LNCaP clone FGC (cell line): ENCODE measurements around the gene RAB1B.

Source experiments
- DNase-seq: peaks from one replicate; pipeline ENCODE4 v3.0.0-alpha.2; 2011; ENCODE audit warnings: low read depth
- H3K4me3 ChIP-seq: 2 replicates; pipeline ENCODE4 v1.5.1; 2011; ENCODE audit warnings: mild to moderate bottlenecking, low read depth, low read length, control low read depth
- TF ChIP-seq, protein P1 (sequence below): IDR thresholded peaks from 2 replicates; pipeline ENCODE4 v1.5.1; 2012; ENCODE audit warnings: mild to moderate bottlenecking; ENCODE audit not compliant: control insufficient read depth, insufficient read depth; ENCODE audit errors: extremely low read depth

Gene RAB1B

DNA sequence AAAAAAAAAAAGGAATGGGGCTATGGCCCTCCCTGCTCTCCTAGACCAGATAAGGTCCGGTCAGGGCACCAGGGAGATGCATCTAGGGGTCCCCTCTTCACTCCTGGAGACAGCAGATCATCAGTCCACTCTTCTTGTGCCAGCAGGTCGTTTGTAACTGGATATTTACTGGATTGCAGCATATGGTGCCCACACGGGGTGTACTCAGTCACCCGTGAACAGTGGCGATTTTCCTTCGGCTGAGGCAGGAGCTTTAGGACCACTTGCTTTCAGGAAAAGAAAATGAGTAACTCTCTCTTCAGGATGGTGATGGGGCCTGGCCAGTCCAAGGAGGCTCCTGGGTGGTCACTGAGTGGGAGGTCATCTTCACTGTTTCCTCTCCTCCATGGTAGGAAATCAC is 38.3 kb upstream of the RAB1B start:
- TF ChIP-seq, protein P1, sequence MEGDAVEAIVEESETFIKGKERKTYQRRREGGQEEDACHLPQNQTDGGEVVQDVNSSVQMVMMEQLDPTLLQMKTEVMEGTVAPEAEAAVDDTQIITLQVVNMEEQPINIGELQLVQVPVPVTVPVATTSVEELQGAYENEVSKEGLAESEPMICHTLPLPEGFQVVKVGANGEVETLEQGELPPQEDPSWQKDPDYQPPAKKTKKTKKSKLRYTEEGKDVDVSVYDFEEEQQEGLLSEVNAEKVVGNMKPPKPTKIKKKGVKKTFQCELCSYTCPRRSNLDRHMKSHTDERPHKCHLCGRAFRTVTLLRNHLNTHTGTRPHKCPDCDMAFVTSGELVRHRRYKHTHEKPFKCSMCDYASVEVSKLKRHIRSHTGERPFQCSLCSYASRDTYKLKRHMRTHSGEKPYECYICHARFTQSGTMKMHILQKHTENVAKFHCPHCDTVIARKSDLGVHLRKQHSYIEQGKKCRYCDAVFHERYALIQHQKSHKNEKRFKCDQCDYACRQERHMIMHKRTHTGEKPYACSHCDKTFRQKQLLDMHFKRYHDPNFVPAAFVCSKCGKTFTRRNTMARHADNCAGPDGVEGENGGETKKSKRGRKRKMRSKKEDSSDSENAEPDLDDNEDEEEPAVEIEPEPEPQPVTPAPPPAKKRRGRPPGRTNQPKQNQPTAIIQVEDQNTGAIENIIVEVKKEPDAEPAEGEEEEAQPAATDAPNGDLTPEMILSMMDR, result no peak
- no peak for DNase-seq
- no peak overlapping the region for H3K4me3 ChIP-seq

GRCh38 chr11:66230978-66231377 is 37.5 kb upstream of the RAB1B start:
- no peak overlapping the region for H3K4me3 ChIP-seq
- TF ChIP-seq, protein P1, result no peak
- no peak for DNase-seq

DNA sequence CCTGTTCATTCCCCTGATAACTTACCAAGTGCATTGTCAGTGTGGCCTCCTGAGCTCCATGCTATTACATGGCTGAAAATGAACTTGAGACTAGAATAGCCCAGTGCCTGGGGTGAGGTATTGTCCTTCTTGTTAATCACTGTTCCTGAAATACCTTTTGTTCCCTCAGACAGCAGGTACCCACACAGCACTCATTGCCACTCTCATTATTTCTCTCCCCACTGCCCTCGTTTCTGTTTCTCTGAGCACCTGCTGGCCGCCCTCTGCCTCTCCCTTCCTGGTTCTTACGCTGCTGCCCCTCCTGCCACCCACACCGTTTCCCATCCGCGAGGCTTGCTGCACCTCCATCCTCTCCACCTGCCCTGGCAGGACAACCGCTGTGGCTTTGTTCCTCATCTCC is 36.9 kb upstream of the RAB1B start:
- no peak for DNase-seq
- TF ChIP-seq, protein P1, result no peak
- H3K4me3 ChIP-seq, result no peak overlapping the region

DNA sequence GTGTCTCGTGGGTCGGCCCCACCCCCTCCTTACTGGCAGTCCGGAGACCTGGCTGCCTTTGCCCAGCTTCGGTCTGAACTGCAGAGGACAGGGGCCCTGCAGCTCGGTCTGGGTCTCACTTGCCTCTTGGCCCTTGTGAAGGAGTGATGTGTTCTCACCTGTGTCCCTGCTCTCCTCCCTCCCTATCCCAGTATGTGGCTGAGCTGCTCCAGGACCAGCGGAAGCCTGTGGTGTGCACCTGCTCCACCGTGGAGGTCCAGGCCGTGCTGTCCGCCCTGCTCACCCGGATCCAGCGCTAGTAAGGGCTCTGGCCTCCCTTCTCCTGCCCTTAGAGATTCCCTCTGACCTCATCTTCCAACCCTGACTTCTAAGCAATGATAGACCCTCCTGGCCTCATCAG is 35.7 kb upstream of the RAB1B start:
- no peak for DNase-seq
- no peak overlapping the region for H3K4me3 ChIP-seq
- TF ChIP-seq, protein P1, result no peak

- no peak for DNase-seq
- TF ChIP-seq, protein P1, result no peak
- H3K4me3 ChIP-seq, result no peak overlapping the region
Measured at GRCh38 chr11:66233301-66233700, 35.1 kb upstream of the RAB1B start.

- H3K4me3 ChIP-seq, result no peak overlapping the region
- DNase-seq, result no peak
- TF ChIP-seq, protein P1, result no peak
Measured at GRCh38 chr11:66235141-66235540, 33.3 kb upstream of the RAB1B start.

- no peak overlapping the region for H3K4me3 ChIP-seq
- TF ChIP-seq, protein P1, result no peak
- no peak for DNase-seq
Measured at GRCh38 chr11:66237867-66238266, 30.6 kb upstream of the RAB1B start.
